Parathyroid adenoma (tissue), 2 donors: ENCODE measurements around the gene MAD1L1.

Experiments
- H2AFZ ChIP-seq: fragments of 300-600 bp; sonication (generic); one replicate; pipeline ENCODE4 v1.7.0; 2017; ENCODE audit warnings: antibody characterized with exemption, mild to moderate bottlenecking
- H3K27ac ChIP-seq: fragments of 300-600 bp; sonication (generic); one replicate; pipeline ENCODE4 v1.7.0; 2017
- H3K27me3 ChIP-seq: fragments of 300-600 bp; sonication (generic); one replicate; pipeline ENCODE4 v1.7.0; 2017; ENCODE audit warnings: low read length; ENCODE audit not compliant: control insufficient read depth, insufficient read depth
- H3K36me3 ChIP-seq: fragments of 300-600 bp; sonication (generic); one replicate; pipeline ENCODE4 v1.7.0; 2017; ENCODE audit warnings: low read length; ENCODE audit not compliant: control insufficient read depth, insufficient read depth
- H3K4me1 ChIP-seq: fragments of 300-600 bp; sonication (generic); one replicate; pipeline ENCODE4 v1.7.0; 2017; ENCODE audit warnings: control low read depth
- H3K4me2 ChIP-seq: fragments of 300-600 bp; sonication (generic); one replicate; pipeline ENCODE4 v1.7.0; 2017; ENCODE audit warnings: low read length
- H3K4me3 ChIP-seq: fragments of 300-600 bp; sonication (generic); one replicate; pipeline ENCODE4 v1.7.0; 2017; ENCODE audit warnings: low read depth, low read length
- H3K79me2 ChIP-seq: fragments of 300-600 bp; sonication (generic); one replicate; pipeline ENCODE4 v1.7.0; 2017; ENCODE audit warnings: control low read depth
- H3K9ac ChIP-seq: fragments of 300-600 bp; sonication (generic); one replicate; pipeline ENCODE4 v1.7.0; 2017; ENCODE audit warnings: mild to moderate bottlenecking
- H3K9me3 ChIP-seq: fragments of 300-600 bp; sonication (generic); one replicate; pipeline ENCODE4 v1.7.0; 2017; ENCODE audit warnings: low read length; ENCODE audit not compliant: control insufficient read depth
- TF ChIP-seq, protein P1 (sequence below): fragments of 300-600 bp; sonication (generic); IDR thresholded peaks from one replicate; pipeline ENCODE4 v1.7.0; 2017; ENCODE audit warnings: antibody characterized with exemption, mild to moderate bottlenecking
- donor health status: primary hyperparathyroidism.

Gene MAD1L1

DNA sequence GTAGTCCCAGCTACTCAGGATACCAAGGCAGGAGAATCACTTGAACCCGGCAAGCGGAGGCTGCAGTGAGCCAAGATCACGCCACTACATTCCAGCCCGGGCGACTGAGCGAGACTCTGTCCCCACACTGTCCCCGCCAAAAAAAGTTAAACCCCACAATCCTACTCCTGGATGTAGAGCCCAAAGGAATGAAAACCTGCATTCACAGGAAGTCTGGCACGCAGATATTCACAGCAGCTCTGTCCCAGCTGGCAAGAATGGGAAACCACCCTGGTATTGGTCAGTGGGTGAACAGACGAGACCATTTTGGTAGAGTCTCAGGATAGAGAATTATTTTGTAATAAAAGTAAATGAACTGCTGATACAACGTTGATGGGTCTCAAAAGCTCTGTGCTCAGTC lies 225.2 kb downstream of the MAD1L1 start:
- no peaks in the 10 kb centered on the region for H3K36me3 ChIP-seq
- no peaks in the 10 kb centered on the region for H3K4me1 ChIP-seq
- no peak overlapping the region for H3K4me3 ChIP-seq
- H3K79me2 ChIP-seq, result no peaks in the 10 kb centered on the region
- H3K27me3 ChIP-seq, result no peaks in the 10 kb centered on the region
- no peak overlapping the region for H3K9ac ChIP-seq
- H3K4me2 ChIP-seq, result no peak overlapping the region
- no peak overlapping the region for H3K27ac ChIP-seq
- TF ChIP-seq, protein P1, sequence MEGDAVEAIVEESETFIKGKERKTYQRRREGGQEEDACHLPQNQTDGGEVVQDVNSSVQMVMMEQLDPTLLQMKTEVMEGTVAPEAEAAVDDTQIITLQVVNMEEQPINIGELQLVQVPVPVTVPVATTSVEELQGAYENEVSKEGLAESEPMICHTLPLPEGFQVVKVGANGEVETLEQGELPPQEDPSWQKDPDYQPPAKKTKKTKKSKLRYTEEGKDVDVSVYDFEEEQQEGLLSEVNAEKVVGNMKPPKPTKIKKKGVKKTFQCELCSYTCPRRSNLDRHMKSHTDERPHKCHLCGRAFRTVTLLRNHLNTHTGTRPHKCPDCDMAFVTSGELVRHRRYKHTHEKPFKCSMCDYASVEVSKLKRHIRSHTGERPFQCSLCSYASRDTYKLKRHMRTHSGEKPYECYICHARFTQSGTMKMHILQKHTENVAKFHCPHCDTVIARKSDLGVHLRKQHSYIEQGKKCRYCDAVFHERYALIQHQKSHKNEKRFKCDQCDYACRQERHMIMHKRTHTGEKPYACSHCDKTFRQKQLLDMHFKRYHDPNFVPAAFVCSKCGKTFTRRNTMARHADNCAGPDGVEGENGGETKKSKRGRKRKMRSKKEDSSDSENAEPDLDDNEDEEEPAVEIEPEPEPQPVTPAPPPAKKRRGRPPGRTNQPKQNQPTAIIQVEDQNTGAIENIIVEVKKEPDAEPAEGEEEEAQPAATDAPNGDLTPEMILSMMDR, result no peak
- H3K9me3 ChIP-seq, result no peaks in the 10 kb centered on the region
- no peak overlapping the region for H2AFZ ChIP-seq

DNA sequence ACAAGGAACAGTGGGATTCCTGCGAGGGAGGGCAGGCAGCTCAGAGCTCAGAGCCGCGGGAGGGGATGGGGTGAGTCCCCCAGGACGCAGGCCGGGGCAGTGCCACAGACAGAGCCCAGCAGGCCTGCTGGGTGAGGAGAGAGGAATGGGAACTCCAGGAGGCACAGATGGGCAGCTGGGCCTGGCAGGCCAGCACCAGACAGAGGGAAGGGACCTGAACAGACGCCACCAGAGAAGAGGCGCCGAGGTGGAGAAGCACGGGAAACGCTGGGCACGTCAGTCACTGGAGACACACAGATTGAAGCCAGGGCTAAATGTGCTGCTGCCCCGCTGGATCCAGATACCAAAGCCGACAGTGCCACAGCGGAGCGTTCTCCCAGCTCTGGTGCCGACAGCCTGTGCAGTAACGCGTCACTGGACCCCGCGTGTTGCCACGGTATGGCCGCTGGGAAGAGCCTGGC lies 225.8 kb downstream of the MAD1L1 start:
- TF ChIP-seq, protein P1, result no peak
- H3K27ac ChIP-seq, result no peak overlapping the region

DNA sequence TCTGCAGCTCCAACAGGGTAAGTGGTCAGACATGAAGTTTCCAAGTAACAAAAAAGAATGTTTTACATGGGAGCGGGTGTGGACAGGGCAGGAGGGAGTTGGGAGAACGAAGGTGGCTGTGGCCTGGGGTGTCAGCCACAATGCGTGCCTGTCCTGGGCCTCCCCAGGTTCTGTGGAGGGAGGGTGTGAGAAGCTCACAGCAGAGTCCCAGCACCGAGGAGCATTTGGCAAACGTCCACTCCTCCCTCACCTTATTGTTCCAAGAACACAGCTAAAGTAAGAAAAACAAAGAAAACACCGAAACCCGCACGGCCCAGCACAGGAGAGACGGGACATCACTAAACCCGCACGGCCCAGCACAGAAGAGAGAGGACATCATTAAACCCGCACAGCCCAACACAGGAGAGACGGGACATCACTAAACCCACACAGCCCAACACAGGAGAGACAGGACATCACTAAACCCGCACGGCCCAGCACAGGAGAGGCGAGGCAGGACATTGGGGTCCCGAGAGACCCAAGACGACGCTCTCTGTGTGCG lies 226.4 kb downstream of the MAD1L1 start:
- TF ChIP-seq, protein P1, result no peak
- no peak overlapping the region for H3K4me2 ChIP-seq
- H3K4me1 ChIP-seq, result no peaks in the 10 kb centered on the region
- no peak overlapping the region for H2AFZ ChIP-seq
- H3K36me3 ChIP-seq, result no peaks in the 10 kb centered on the region
- no peaks in the 10 kb centered on the region for H3K27me3 ChIP-seq
- H3K9me3 ChIP-seq, result no peaks in the 10 kb centered on the region
- H3K27ac ChIP-seq, result no peak overlapping the region
- H3K9ac ChIP-seq, result no peak overlapping the region
- no peak overlapping the region for H3K4me3 ChIP-seq
- H3K79me2 ChIP-seq, result no peaks in the 10 kb centered on the region

More for the DNA sequence above, 225.8 kb downstream of the MAD1L1 start:
- no peak overlapping the region for H2AFZ ChIP-seq
- no peak overlapping the region for H3K9ac ChIP-seq
- no peaks in the 10 kb centered on the region for H3K36me3 ChIP-seq
- no peaks in the 10 kb centered on the region for H3K27me3 ChIP-seq
- H3K9me3 ChIP-seq, result no peaks in the 10 kb centered on the region
- no peaks in the 10 kb centered on the region for H3K79me2 ChIP-seq
- no peak overlapping the region for H3K4me3 ChIP-seq
- no peaks in the 10 kb centered on the region for H3K4me1 ChIP-seq
- no peak overlapping the region for H3K4me2 ChIP-seq

DNA sequence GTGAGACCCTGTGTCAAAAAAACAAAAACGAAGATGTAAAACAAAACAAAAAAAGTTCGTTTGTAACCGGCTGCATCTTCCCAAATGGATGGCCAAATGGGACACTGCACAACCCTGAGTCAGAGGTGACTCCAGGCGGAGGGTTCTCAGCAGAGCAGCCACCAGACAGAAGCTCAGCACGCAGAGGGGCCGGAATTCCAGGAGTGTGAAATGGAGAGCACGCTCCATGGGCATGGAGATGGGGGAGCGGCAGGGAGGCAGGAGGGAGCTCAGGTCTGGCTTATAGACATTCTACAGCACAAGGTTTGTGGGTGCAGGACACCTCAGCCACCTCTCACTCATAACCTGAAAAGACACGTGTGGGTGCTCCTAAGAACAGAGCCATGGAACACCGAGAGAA lies 227.0 kb downstream of the MAD1L1 start:
- Histone ChIP-seq H3K79me2 (no peaks in the 10 kb centered on the region), H3K27ac (no peak overlapping the region), H2AFZ (no peak overlapping the region), H3K4me3 (no peak overlapping the region), H3K9me3 (no peaks in the 10 kb centered on the region), H3K27me3 (no peaks in the 10 kb centered on the region), H3K9ac (no peak overlapping the region), H3K4me1 (no peaks in the 10 kb centered on the region), H3K4me2 (no peak overlapping the region), H3K36me3 (no peaks in the 10 kb centered on the region)
- TF ChIP-seq, protein P1, result no peak
